Measurements from ENCODE around the gene TUBB4B. TPM values are rescaled to one million over a fixed set of nuclear protein-coding genes. Genes with fewer than 3 reads are reported as not detected.

The TUBB4B gene
- total RNA-seq, 1 donor from 2014 or later = 329 TPM

- no peak overlapping the region for H3K27ac Mint-ChIP-seq (ENCODE audit: unreplicated experiment)
- peaks cover 4% of the 10 kb centered on the region for H3K27me3 Mint-ChIP-seq (ENCODE audit: low read depth)
- H3K4me1 Mint-ChIP-seq = peaks cover 17% of the 10 kb centered on the region
- no peaks in the 10 kb centered on the region for H3K9me3 Mint-ChIP-seq
- no peak for TF ChIP-seq CTCF (conservative IDR thresholded peaks at IDR 0.05)
- no peak for DNase-seq (ENCODE audit: low read depth, low spot score)
- peak overlapping the region; percentile 91 for H3K4me3 Mint-ChIP-seq
- H3K36me3 Mint-ChIP-seq (ENCODE audit: low read depth) = peaks cover 11% of the 10 kb centered on the region
Measured at GRCh38 chr9:137245450-137246421, 4.6 kb downstream of the TUBB4B start.

GRCh38 chr9:137247135-137247915 is 6.2 kb downstream of the TUBB4B start:
- TF ChIP-seq CTCF (conservative IDR thresholded peaks at IDR 0.05) = no peak
- Mint-ChIP-seq H3K36me3 (ENCODE audit: low read depth) (peaks cover 6% of the 10 kb centered on the region), H3K9me3 (no peaks in the 10 kb centered on the region), H3K27ac (ENCODE audit: unreplicated experiment) (no peak overlapping the region), H3K4me3 (peak overlapping the region; percentile 15), H3K4me1 (peaks cover 16% of the 10 kb centered on the region), H3K27me3 (ENCODE audit: low read depth) (no peaks in the 10 kb centered on the region)
- DNase-seq (ENCODE audit: low read depth, low spot score) = no peak

GRCh38 chr9:137247916-137248175 is 6.8 kb downstream of the TUBB4B start:
- no peak overlapping the region for H3K27ac Mint-ChIP-seq (ENCODE audit: unreplicated experiment)
- peak overlapping the region; percentile 27 for H3K4me3 Mint-ChIP-seq
- peaks cover 11% of the 10 kb centered on the region for H3K4me1 Mint-ChIP-seq
- no peaks in the 10 kb centered on the region for H3K9me3 Mint-ChIP-seq
- DNase-seq (ENCODE audit: low read depth, low spot score) = no peak
- peaks cover under 1% of the 10 kb centered on the region for H3K36me3 Mint-ChIP-seq (ENCODE audit: low read depth)
- no peaks in the 10 kb centered on the region for H3K27me3 Mint-ChIP-seq (ENCODE audit: low read depth)
- no peak for TF ChIP-seq CTCF (conservative IDR thresholded peaks at IDR 0.05)

GRCh38 chr9:137250329-137251193 is 9.5 kb downstream of the TUBB4B start:
- Mint-ChIP-seq H3K36me3 (ENCODE audit: low read depth) (peaks cover 2% of the 10 kb centered on the region), H3K27ac (ENCODE audit: unreplicated experiment) (no peak overlapping the region), H3K9me3 (no peaks in the 10 kb centered on the region), H3K27me3 (ENCODE audit: low read depth) (peaks cover 3% of the 10 kb centered on the region), H3K4me1 (peaks cover 13% of the 10 kb centered on the region), H3K4me3 (peak overlapping the region; percentile 59)
- TF ChIP-seq CTCF (conservative IDR thresholded peaks at IDR 0.05) = no peak
- DNase-seq (ENCODE audit: low read depth, low spot score) = no peak

- no peak for TF ChIP-seq CTCF (conservative IDR thresholded peaks at IDR 0.05)
- Mint-ChIP-seq H3K36me3 (ENCODE audit: low read depth) (peaks cover 2% of the 10 kb centered on the region), H3K27me3 (ENCODE audit: low read depth) (peaks cover 3% of the 10 kb centered on the region), H3K4me1 (peaks cover 13% of the 10 kb centered on the region), H3K9me3 (no peaks in the 10 kb centered on the region), H3K4me3 (peak within 1 kb of the TSS; percentile 59), H3K27ac (ENCODE audit: unreplicated experiment) (peak within 1 kb of the TSS; percentile 82)
- DNase-seq (ENCODE audit: low read depth, low spot score) = no peak
Measured at GRCh38 chr9:137251194-137251461, 10.0 kb downstream of the TUBB4B start, which contains the start of gene STPG3. TSS of gene STPG3 (plus strand) at chr9:137251286. CDS start at chr9:137251287, 1 bp downstream.
